Measurements from ENCODE around the gene CEACAM19.

The CEACAM19 gene

DNA sequence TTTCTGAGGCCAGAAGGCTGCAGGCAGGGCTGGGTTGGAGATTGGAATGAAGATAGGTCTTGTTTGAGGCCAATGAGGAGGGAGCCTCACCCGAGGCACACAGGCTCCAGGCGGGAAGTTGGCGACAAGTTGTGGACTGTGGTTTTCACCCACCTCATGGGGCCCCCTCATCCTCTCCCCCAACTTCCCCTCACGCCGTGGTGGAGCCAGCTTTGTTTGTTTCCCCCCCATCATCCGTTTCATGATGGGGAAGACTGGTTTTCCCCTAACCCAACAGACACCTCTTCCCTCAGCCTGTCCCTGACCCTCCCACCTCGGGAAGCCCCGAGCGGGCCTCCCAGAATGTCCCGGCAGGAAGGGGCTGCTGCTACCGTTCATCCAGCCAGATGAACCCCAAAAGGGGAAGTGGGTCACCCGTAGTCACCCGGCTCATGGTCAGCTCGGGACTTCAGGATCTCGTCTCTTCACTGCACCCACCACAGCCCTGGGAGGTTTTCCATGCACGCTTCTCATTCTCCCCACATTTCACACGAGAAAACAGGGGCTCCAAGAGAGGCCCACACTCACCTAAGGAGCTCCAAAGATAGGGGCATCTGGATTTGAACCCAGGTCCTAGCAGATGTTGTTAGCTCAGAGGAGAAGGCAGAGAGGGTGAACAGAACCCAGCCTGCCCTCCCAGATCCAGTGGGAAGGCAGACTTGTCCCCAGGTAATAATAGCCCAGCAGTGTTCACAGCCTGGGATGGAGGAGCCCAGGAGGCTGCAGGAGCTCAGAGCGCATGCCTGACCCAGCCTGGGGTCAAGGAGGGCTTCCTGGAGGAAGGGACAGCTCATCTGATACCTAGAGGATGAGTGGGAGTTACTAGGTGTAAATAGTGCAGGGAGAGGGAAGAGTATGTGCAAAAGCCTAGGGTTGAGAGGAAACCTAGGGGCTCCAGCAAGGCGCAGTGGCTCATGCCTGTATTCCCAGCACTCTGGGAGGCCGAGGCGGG is 51.1 kb downstream of the CEACAM19 start:
- peaks cover 5% of the 10 kb centered on the region for H3K4me1 ChIP-seq (ENCODE audit: insufficient read depth, low read length, poor library complexity, severe bottlenecking)
- no peaks in the 10 kb centered on the region for H3K36me3 ChIP-seq (ENCODE audit: insufficient read depth, low read length)
- no peaks in the 10 kb centered on the region for H3F3A ChIP-seq (ENCODE audit: low read depth)
- no peak for TF ChIP-seq EZH2phosphoT487 (IDR thresholded peaks at IDR 0.05; ENCODE audit: borderline replicate concordance)
- TF ChIP-seq, protein P1, sequence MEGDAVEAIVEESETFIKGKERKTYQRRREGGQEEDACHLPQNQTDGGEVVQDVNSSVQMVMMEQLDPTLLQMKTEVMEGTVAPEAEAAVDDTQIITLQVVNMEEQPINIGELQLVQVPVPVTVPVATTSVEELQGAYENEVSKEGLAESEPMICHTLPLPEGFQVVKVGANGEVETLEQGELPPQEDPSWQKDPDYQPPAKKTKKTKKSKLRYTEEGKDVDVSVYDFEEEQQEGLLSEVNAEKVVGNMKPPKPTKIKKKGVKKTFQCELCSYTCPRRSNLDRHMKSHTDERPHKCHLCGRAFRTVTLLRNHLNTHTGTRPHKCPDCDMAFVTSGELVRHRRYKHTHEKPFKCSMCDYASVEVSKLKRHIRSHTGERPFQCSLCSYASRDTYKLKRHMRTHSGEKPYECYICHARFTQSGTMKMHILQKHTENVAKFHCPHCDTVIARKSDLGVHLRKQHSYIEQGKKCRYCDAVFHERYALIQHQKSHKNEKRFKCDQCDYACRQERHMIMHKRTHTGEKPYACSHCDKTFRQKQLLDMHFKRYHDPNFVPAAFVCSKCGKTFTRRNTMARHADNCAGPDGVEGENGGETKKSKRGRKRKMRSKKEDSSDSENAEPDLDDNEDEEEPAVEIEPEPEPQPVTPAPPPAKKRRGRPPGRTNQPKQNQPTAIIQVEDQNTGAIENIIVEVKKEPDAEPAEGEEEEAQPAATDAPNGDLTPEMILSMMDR (conservative IDR thresholded peaks at IDR 0.05; ENCODE audit: low read length) = no peak
- H3K79me2 ChIP-seq (ENCODE audit: insufficient read depth, low read length) = no peaks in the 10 kb centered on the region
- H2AFZ ChIP-seq (ENCODE audit: low read length) = peak overlapping the region; percentile 65; the same call in 1 of the 2 replicates
- H3K4me2 ChIP-seq (ENCODE audit: low read depth, low read length, poor library complexity, severe bottlenecking) = peak overlapping the region; percentile 28
- H3K9me3 ChIP-seq (ENCODE audit: insufficient read depth, low read depth, low read length) = no peaks in the 10 kb centered on the region
- H3K27me3 ChIP-seq (ENCODE audit: insufficient read depth, low read length, poor library complexity, severe bottlenecking) = no peaks in the 10 kb centered on the region
- no peaks in the 10 kb centered on the region for H3K9me2 ChIP-seq (replicated peaks; ENCODE audit: low read depth, low read length)
- no peak overlapping the region for H3K9ac ChIP-seq (ENCODE audit: low read depth, low read length, poor library complexity, severe bottlenecking)
- no peaks in the 10 kb centered on the region for H4K20me1 ChIP-seq (ENCODE audit: insufficient read depth, low read length, poor library complexity, severe bottlenecking)
- no peak overlapping the region for H3K4me3 ChIP-seq (ENCODE audit: low read length, poor library complexity, severe bottlenecking)

DNA sequence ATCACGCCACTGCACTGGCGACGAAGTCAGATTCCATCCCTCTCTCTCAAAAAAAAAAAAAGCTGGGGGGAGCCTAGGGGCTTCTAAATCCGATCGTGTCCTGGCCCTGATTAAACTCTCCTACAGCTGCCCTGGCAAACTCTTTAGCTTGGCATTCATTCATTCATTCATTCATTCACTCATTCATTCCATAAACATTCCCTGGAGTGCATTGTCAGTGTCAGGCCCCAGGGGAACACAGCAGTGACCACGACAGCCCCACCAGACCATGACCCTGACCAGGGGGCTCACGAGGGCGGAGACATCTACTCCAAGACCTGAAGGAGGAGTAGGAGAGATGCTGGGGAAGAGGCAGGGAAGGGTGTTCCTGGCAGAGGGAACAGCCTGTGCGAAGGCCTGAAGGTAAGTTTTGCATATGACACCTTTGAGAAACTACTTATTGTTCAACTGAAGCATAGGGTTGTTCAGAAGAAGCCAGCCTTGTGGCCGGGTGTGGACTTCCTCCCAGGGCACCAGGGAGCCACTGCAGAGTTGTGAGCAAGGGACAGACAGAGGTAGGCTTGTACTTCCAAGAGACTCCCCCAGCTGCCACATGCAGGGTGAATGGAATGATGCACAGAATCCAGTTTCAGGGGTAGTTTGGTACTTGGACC is 52.1 kb downstream of the CEACAM19 start:
- H3F3A ChIP-seq (ENCODE audit: low read depth) = no peaks in the 10 kb centered on the region
- TF ChIP-seq EZH2phosphoT487 (IDR thresholded peaks at IDR 0.05; ENCODE audit: borderline replicate concordance) = no peak
- TF ChIP-seq, protein P1 (conservative IDR thresholded peaks at IDR 0.05; ENCODE audit: low read length) = no peak
- H3K9me2 ChIP-seq (replicated peaks; ENCODE audit: low read depth, low read length) = no peaks in the 10 kb centered on the region
- no peaks in the 10 kb centered on the region for H3K27me3 ChIP-seq (ENCODE audit: insufficient read depth, low read length, poor library complexity, severe bottlenecking)
- H3K4me2 ChIP-seq (ENCODE audit: low read depth, low read length, poor library complexity, severe bottlenecking) = no peak overlapping the region
- H3K36me3 ChIP-seq (ENCODE audit: insufficient read depth, low read length) = no peaks in the 10 kb centered on the region
- H2AFZ ChIP-seq (ENCODE audit: low read length) = 0 out of 2 replicates have a peak overlapping the region, but pooled peaks have one; percentile 14
- H3K79me2 ChIP-seq (ENCODE audit: insufficient read depth, low read length) = no peaks in the 10 kb centered on the region
- no peaks in the 10 kb centered on the region for H3K9me3 ChIP-seq (ENCODE audit: insufficient read depth, low read depth, low read length)
- H4K20me1 ChIP-seq (ENCODE audit: insufficient read depth, low read length, poor library complexity, severe bottlenecking) = no peaks in the 10 kb centered on the region
- no peak overlapping the region for H3K4me3 ChIP-seq (ENCODE audit: low read length, poor library complexity, severe bottlenecking)
- H3K4me1 ChIP-seq (ENCODE audit: insufficient read depth, low read length, poor library complexity, severe bottlenecking) = peaks cover 5% of the 10 kb centered on the region
- H3K9ac ChIP-seq (ENCODE audit: low read depth, low read length, poor library complexity, severe bottlenecking) = no peak overlapping the region

DNA sequence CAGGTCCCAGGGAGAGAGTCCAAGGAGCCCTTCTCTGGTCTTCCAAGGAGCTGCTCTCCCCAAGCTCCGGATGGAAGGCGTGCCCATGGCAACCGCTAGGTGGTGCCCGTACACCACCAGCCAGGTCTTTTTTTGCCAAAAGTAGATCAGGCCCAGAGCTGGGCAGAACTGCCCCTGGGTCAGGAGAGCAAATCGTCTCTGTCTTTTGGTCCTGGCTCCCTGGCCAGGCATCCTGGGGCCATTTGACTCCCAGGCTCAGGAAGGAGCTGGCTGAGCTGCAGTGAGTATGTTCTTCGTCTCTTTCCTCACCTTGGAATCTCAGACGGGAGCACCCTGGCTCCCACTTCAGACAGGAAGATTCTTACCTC is 52.7 kb downstream of the CEACAM19 start:
- peaks cover 5% of the 10 kb centered on the region for H3K4me1 ChIP-seq (ENCODE audit: insufficient read depth, low read length, poor library complexity, severe bottlenecking)
- H3K4me3 ChIP-seq (ENCODE audit: low read length, poor library complexity, severe bottlenecking) = no peak overlapping the region
- H3K4me2 ChIP-seq (ENCODE audit: low read depth, low read length, poor library complexity, severe bottlenecking) = no peak overlapping the region
- H3K36me3 ChIP-seq (ENCODE audit: insufficient read depth, low read length) = no peaks in the 10 kb centered on the region
- H2AFZ ChIP-seq (ENCODE audit: low read length) = 0 out of 2 replicates have a peak overlapping the region, but pooled peaks have one; percentile 14
- H3K79me2 ChIP-seq (ENCODE audit: insufficient read depth, low read length) = no peaks in the 10 kb centered on the region
- no peaks in the 10 kb centered on the region for H3K27me3 ChIP-seq (ENCODE audit: insufficient read depth, low read length, poor library complexity, severe bottlenecking)
- no peak for TF ChIP-seq EZH2phosphoT487 (IDR thresholded peaks at IDR 0.05; ENCODE audit: borderline replicate concordance)
- TF ChIP-seq, protein P1 (conservative IDR thresholded peaks at IDR 0.05; ENCODE audit: low read length) = peak; percentile 97
- no peaks in the 10 kb centered on the region for H3K9me2 ChIP-seq (replicated peaks; ENCODE audit: low read depth, low read length)
- H3K9me3 ChIP-seq (ENCODE audit: insufficient read depth, low read depth, low read length) = no peaks in the 10 kb centered on the region
- no peaks in the 10 kb centered on the region for H4K20me1 ChIP-seq (ENCODE audit: insufficient read depth, low read length, poor library complexity, severe bottlenecking)
- H3F3A ChIP-seq (ENCODE audit: low read depth) = no peaks in the 10 kb centered on the region
- H3K9ac ChIP-seq (ENCODE audit: low read depth, low read length, poor library complexity, severe bottlenecking) = no peak overlapping the region

All from Loucy (cell line).